NCI-H524 (cell line): Measurements from ENCODE around the gene B4GALT1.
"Not testable (repeated sequence)": the region's sequence is repeated elsewhere in the genome, so short reads cannot be mapped to it uniquely, and the experiment has no call there.

Experiments used
- DNase-seq, 2 experiments: peaks; one replicate each; lab custom pipeline; 2025; lab: John Stamatoyannopoulos, UW

Gene B4GALT1

DNA sequence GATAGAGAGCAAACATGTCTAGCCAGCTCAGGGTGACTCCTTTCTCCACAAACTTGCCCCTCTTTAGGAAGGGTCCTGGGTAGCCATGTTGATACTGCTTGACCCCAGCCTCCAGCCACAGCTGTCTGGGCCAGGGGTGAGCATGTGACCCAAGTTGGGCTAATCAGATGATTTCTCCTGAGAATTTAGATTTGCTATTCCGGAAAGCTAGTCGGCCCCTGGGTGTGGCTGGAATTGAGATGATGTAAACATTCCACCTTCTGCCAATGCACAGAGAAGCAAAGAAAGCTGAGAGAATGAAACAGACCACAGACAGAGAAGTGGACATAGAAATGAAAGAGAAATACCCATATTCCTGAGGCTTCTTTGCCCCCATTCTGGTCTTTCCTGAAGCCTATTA is 17.8 kb upstream of the B4GALT1 start:
- DNase-seq: no peak

DNA sequence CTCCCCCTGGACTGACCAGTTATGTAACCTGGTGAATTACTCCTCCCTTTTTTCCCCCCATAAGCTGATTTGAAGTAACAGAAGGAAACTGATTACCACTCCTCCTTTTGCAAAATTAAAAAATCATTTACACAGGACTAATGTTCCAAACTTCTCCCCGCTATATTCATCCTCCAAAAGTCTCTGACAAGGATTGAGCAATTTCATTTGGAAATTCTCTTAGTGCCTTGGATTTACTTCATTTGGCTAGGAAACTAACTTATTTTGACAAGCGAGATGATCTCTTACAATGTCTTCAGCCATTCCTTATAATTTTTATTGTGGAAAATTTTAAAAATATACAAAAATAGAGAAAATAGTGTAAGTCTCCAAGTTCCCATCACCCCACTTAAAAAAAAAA is 15.4 kb upstream of the B4GALT1 start:
- DNase-seq: no peak

DNA sequence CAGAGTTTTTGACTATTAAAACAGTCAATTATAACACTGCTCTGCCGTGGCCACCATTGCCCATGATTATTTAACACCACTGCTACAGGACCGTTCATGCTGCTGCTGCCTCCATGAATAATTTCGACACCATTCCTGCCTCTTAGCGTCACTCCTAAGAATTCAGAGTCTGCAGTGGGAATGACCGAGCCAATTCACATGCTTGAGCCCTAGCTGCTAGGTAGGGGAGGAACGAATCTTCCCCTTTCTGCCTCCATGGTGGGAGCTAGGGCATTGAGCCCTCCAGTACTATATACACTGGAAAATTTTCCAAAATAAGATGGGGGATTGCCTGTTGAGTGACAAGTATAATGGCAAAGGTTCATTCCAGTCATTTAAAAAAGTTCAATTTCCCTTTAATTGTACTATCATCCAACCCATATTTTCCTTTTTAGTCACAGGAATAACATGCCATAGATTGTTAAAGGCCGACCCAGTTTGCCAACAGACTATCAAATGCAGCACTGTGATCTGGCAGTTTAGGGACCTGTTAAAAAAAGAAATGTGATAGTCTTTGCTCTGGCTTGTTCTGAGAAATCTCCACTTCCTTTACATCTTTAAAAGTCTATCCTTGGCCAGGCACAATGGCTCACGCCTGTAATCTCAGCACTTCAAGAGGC is 13.5 kb upstream of the B4GALT1 start:
- no peak for DNase-seq

DNA sequence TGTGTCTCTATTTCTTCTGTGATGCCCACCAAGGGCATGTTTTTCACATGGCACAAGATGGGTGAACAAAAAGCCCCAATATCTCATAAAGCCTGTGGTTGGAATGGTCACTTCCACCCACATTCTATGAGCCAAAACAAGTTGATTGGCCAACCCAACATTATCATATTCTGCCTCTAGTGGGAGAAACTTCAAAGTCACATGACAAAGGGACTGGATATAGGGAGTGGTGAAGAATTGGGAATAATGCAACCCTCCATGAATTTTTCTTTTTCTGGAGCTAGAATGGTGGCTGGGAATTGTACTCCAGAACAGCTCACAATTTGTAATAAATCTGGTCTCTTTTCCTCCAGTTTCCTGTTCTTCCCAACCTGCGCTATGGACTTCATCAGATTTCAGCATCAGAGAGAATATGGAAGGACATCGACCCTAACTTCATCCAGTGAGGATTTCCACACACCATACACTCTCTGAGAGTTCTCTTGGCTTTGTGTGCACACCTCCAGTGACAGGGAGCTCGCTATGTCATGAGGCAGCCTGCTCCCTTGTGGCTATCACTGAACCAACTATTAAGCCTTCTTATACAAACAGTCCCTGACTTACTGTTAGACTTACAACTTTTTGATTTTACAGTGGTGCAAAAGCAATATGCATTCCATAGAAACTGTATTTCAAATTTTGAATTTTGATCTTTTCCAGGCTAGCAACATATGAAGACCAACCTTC is 12.0 kb upstream of the B4GALT1 start:
- no peak for DNase-seq

DNA sequence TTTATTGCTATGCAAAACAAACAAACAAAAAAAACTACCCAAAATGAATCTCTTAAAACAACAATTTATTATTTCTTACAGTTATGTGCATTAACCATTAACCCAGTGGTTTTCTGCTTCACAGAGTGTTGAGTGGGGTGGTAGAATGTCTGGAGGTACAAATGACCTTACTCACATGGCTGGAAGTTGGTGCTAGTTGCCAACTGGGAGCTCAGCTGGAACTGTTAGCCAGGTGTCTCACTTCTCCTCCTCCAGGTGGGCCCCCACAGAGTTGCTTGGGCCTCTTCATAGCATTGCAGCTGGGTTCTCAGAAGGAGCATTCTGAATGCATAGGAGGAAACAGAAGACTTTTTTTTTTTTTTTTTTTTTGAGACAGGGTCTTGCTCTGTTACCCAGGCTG is 10.5 kb upstream of the B4GALT1 start:
- DNase-seq: no peak

DNA sequence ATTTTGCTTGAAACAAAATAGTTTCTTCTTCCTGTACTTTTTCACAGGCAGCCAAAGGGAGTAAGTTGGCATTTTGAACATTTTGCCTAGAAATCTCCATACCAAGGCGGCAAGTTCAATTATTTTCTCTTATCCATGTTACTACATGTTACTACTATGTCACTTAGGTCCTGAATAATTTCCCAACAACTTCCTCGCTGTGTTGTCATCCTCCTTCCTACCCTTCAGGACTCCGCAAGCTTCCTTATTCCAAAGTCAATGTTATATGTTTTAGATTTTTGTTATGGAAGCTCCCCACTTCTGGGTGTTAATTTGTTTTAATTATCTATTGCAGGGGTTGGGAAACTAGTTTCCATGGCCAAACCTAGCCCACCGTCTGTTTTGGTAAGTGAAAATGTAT is 9.9 kb upstream of the B4GALT1 start:
- DNase-seq: no peak

DNA sequence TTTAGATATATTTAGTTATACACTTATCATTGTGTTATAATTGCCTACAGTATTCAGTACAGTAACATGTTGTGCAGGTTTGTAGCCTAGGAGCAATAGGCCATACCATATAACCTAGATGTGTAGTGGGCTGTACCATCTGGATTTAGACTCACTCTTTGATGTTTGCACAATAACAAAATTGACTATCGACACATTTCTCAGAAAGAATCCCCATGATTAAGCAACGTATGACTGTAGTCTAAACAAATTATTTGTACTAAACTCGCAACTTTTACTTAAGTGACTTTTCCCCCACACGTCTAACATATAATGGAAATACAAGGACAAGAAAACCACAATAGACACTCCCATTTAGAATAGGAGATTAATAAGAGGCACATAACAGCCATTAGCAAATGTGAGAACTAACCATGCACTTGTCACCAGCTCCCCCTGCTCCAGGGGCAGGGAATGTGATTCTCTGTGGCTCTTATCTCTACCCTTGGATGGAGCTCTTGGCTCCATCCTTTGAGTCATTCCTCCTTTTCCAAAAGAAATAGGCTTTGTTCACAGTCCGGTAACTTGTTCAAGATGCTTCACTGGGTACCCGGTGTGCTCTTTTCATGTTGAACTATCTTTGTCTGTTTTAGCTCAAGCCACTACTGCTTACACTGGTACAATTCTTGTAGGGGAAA is 8.7 kb upstream of the B4GALT1 start:
- DNase-seq: no peak

DNA sequence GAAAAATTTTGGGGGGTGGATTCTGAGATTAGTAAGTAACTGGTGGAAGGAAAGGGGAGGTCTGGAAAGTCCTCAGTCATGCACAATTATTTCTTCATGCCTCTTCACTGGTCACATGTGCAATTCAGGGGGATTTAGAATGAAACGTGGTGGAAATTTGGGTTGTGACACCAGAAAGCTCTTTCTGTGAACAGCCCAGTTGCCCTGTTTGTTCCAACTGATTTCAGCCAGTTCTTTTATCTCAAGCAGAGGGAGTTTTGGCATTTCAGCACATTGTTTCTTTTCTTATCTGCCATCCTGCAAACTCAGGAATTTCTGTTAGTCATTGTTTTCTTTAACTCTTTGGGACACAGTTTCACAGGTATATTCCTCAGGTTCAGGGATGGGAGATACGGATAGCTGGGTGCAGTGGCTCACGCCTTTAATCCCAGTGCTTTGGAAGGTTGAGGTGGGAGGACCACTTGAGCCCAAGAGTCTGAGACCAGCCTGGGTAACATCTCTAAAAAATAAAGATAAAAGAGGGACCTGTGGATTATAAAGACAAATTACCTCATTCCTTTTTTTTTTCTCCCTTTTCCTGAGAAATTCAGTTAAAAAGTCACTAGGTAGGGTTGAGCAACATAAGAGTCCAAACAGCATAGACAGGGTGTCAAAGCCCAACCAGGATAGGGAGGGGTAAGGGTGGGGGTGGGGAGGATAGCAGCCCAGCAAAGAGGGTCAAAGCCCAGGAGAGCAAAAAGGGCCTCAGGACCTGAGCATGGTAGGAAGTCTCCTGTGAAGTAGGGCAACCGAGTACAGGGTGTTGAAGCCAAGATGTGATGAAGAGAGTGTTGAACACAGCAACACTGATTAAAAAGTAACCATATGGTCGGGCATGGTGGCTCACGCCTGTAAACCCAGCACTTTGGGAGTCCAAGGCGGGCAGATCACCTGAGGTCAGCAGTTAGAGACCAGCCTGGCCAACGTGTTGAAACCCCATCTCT is 5.4 kb upstream of the B4GALT1 start:
- DNase-seq: no peak

DNA sequence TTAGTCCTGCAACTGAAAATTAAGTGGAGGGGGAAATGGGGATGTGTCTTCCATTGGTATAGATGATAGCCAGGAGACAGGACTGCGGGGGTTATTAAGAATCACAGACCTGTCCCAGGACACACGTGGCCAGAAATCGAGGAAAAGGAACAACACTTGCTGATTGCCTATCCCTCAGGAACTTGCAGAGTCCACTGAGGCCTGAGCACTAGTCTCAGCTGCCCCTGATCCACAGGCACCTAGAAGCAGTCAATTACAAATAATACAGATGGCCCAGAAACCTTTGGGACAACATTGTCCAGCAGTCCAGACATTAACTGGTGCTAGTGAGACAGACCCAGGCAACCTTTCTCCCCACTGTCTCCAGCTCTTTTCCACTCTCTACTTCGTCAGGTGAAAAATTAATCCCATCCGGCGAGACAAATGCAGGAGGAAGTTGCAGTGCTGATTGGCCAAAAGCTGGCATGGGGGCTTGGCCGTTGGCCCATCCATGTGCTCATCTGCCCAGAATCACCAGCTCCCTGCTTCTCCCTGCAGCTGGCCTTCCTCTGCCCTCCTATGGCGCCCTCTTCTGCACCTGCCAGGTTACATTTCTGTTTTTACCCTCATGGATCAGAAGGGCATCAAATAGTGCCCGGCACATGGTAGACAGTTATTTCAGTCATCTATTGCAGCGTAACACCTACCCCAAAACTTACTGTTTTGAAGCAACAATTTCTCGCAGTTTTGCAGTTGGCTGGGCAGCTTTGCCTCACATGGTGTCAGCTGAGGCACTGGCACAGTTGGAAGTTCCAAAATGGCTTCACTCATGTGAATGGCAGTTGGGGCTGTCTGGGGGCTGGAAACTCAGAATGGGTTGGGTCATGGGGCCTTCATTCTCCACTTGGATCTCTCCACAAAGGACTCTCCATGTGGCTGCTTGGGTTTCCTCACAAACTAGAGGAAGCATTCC is 3.6 kb upstream of the B4GALT1 start:
- DNase-seq: peak; percentile 52 to 76

DNA sequence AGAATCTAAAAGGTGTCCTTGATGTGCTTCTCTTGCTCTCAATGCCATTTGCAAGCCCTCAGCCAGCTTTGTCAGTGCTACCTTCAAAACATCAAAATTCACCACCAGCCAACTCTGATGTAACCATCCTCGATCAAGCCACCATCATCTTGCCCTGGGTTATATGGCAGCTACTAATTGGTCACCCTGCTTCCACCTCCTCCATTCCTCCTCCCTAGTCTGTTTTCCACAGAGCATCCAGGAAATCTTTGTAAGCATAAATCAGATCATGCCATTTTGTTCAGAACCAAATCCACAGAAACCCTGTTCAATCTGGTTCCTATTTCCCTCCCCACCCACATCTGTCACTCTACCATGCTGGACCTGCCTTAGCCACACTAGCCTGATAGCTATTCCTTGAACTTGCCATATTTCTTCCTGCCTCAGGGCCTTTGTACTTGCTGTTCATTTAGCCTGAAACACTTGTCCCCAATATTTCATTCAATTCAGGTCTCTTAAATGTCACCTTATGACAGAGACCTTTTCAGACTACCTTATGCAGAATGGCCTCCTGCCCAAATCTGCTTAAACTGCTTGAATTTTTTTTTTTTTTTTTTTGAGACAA is 1.9 kb upstream of the B4GALT1 start:
- no peak for DNase-seq

DNA sequence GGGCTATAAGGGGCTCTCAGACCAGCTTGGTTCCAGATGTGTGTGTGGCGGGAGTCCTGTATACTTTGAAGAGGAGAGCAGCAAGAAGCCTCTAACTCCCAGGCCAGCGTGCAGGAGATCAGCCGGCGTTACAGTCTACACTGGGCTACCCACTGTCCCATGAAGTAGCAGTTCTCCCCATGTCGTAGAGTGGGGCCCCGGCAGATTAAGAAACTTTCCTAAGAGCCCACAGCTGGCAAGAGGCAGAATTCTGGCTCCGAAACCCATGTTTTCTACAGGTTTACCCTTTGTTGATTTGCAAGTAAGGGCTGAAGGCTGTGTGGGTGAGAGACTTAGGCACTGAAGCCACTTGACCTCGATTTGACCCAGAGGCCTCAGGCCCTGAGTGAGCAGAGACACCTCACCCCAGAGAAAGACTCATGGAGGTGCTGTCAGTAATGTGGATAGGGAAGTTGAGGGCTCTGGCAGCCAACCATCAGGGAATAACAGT is 881 bp upstream of the B4GALT1 start:
- DNase-seq: no peak

DNA sequence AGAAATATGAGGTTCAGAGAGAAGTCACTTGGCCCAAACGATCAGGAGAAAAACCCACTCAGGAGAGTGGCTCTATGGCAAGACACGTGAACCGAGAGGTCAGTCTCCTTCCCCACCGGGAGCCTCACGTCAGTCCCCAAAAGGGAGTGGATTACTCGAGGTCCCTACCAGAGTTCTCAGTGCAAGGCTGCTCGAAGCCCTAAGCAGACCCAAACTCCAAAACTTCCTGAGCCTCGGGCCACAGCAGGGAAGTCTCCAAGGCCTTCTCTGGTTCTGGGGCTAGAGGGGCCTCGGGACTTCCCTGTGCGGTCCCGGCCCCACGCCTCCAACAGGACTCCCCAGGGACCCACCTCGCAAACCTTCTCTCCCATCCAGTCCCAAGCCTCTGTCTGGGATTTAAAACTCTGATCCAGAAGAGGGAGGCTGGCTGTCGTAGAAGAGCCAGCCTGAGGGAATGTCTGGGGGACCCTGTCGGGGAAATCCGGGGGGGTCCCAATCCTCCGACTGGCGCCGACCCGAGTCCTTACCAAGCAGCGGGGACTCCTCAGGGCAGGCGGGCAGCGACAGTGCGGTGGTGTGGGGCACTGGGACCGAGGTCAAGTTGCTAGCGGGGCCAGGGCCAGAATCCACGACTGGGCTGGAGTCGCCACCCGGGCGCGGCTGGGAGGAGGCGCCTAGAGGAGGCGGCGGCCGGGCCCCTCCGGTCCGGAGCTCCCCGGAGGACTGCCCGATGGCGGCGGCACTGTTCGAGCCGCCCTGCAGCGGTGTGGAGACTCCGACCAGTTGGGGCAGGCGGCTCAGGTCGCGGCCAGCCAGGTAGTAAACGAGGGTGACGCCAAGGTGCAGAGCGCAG is 679 bp downstream of the B4GALT1 start:
- DNase-seq: peak in 1 of 2 experiments; percentile 47

DNA sequence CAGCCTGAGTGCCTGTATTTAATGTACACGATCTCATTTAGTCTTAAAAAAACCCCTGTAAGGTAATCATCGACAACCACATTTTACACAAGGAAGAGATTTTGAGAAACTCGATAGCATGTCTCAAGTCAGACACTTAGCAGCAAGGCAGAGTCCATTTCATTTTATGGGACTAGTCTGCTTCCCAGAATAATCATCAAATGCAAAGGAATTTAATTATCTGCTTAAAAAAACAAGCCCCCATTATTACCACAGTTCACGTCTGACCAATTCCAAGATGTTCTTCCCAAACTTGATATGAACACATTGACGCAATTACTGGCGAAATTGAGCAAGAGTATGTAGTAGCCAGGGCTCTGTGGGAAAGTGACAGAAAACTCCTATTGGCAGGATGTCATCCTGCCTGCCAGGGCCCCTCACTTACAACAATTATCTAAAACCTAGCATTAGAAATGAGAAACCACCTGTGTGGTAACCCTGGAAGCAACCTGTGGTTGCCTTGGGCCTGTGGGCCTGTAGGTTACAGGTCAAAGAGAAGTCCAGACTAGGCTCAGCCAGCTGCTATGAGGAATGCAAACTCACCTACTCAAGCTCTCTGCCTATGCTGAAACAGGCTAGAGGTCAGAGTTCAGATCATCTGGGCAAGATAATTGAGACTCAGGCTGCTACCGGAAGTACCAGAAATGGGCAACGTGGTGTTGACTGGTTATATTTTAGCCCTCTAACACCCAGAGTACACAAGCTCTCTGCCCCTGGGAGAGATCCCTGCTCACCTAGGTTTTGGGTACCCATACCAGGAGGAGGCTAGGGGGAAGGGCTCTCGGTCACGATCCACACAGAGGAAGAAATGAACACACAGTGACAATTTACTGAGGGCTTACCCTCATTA is 1.6 kb downstream of the B4GALT1 start:
- no peak for DNase-seq

DNA sequence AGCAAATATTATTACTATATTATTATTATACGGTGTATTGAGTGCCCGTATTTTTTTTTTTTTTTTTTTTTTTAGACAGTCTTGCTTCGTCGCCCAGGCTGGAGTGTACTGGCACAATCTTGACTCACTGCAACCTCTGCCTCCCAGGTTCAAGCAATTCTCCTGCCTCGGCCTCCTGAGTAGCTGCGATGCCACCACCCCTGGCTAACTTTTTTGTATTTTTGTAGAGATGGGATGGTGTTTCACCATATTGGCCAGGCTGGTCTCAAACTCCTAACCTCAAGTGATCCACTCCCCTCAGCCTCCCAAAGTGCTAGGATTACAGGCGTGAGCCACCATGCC is 2.2 kb downstream of the B4GALT1 start:
- not testable (repeated sequence) for DNase-seq

DNA sequence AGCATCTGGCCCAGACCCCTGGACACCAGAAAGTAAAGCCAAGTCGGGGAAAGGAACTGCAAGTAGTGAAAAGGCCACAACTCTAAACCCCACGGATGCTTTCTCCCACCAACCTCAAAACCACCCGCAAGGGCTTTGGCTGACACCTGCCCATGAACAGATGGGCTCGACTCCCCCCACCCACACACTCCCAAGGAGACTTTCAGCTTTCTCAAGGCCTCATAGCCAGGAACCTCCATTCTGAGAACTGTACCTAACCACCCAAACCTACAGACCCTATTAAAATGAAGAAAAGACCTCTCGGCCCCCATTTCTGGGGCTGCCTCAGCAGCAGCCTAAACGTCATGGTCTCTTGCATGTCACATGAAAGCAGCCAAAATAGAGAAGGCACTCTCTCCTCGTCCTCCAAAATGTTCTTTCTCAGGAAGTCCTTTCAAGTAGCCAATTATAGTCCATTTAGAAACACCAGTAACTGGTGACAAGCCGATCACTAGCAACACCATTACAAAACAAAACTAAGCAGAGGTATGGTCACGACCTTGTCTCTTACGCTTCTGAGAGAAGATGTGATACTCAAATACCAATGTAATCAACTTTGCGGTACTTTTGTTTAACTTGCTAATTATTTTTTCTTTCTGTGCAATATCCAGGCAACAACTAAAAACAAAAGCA is 2.9 kb downstream of the B4GALT1 start:
- peak; percentile 14 to 56 for DNase-seq

DNA sequence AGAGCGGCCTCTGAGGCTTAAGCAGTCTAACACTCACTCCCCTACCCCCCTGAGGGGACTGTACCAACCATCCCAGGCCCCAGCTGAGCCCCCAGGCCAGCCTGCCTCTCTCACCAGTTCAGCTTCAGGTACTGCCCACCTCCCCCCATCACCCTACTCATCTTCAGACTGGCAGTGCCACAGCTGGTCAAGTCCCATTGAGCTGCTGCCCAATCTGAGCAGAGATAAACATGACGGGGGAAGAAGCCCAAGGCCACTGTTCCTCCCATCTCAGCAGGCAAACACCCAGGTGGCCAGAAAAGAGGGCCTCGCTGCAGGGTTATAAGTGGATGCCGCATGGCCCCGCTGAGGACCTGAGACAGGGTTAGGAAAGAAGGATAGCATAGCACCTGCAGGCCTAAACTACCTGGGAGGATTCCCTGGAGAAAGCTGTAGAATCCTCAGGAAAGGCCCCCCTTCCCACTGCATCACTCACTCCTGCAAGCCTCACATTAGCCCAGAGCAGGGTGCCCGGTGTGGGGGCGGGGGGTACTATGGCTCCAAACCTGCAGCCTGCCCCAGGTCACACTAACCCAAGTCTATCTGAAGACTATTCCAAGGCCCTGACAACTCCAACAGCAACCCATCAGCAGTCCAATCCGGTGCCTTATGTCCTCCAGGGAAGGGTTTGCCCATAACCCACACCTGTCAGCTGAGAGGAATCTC is 3.6 kb downstream of the B4GALT1 start:
- no peak for DNase-seq

DNA sequence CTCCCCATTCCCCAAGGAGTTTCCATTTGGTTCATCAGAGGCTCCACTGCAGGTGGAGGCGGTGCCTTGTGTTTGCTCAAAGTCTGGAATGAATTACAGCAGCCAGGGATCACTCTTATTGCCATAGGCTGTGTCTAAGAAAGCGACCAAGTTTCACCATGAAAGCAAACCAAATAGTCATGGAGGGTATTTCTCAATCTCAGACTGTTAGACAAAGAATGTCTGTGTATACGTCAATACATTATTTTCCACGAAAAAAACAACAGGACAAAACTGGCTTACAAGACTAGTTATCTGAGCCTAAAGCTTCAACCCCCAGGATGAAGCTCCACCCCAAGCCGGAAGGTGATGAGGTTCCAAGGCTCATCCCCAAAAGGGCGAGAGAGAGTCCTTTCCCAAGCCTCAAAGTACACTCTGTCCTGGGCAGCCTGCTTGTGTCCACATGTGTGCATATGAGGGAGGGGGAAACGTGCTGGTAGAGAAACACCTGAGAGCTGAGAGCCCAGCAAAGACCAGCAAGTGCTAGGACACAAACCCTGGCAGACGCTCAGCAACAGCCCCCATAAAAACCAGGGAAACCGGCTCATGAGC is 4.3 kb downstream of the B4GALT1 start:
- DNase-seq: no peak
